Ishikawa (cell line): ENCODE data around the gene FXR2.

Experiments used
- CEBPB ChIP-seq: IDR thresholded peaks from 2 replicates; pipeline ENCODE4 v1.6.1; 2012
- CREB1 ChIP-seq: IDR thresholded peaks from 2 replicates; pipeline ENCODE4 v1.6.1; 2012; ENCODE audit warnings: low read depth
- EGR1 ChIP-seq: IDR thresholded peaks from 2 replicates; pipeline ENCODE4 v1.6.1; 2012
- EP300 ChIP-seq: IDR thresholded peaks from 2 replicates; pipeline ENCODE4 v1.6.1; 2012; ENCODE audit warnings: borderline replicate concordance
- FOXM1 ChIP-seq: IDR thresholded peaks from 2 replicates; pipeline ENCODE4 v1.6.1; 2012; ENCODE audit warnings: low read depth, borderline replicate concordance
- MAX ChIP-seq: IDR thresholded peaks from 2 replicates; pipeline ENCODE4 v1.6.1; 2012
- NFIC ChIP-seq: IDR thresholded peaks from 2 replicates; pipeline ENCODE4 v1.6.1; 2012
- RAD21 ChIP-seq: IDR thresholded peaks from 2 replicates; pipeline ENCODE4 v1.6.1; 2012; ENCODE audit warnings: low read depth
- TAF1 ChIP-seq: IDR thresholded peaks from 2 replicates; pipeline ENCODE4 v1.6.1; 2012; ENCODE audit warnings: low read depth, mild to moderate bottlenecking
- TCF12 ChIP-seq: IDR thresholded peaks from 2 replicates; pipeline ENCODE4 v1.6.1; 2012; ENCODE audit warnings: low read depth
- USF1 ChIP-seq: IDR thresholded peaks from 2 replicates; pipeline ENCODE4 v1.6.1; 2012
- YY1 ChIP-seq: IDR thresholded peaks from 2 replicates; pipeline ENCODE4 v1.6.1; 2012; ENCODE audit warnings: low read depth
- ZBTB7A ChIP-seq: IDR thresholded peaks from 2 replicates; pipeline ENCODE4 v1.6.1; 2012; ENCODE audit warnings: low read depth
- TF ChIP-seq, protein P1 (sequence below): IDR thresholded peaks from 2 replicates; pipeline ENCODE4 v1.6.1; 2012; ENCODE audit warnings: low read depth, mild to moderate bottlenecking

Gene FXR2

DNA sequence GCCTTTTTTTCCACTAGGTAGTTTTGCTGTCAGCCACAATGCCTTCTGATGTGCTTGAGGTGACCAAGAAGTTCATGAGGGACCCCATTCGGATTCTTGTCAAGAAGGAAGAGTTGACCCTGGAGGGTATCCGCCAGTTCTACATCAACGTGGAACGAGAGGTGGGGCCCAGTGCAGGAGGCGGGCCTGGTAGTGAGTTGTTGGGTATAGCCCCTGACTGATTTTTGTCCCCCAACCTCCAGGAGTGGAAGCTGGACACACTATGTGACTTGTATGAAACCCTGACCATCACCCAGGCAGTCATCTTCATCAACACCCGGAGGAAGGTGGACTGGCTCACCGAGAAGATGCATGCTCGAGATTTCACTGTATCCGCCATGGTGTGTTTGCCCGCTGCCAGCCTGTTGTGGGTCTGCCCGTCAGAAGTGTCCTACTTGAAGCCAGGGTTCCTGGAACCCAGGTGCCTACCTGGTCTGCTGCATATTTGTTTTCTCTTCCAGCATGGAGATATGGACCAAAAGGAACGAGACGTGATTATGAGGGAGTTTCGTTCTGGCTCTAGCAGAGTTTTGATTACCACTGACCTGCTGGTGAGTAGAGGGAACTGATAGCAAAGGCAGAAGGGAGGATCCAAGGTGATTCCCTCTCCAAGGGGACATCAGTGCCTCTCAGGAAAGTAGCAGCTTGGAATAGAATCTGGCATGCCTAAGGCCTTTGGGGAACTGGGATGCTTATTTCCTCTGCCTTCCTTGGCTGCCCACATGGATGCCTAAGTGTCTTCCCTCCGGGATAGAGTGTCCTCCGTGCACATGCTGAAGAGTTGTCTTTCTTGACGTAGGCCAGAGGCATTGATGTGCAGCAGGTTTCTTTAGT is 37.1 kb downstream of the FXR2 start:
- TF ChIP-seq ZBTB7A: no peak
- TF ChIP-seq USF1: no peak
- TF ChIP-seq NFIC: no peak
- no peak for TF ChIP-seq TAF1
- no peak for TF ChIP-seq YY1
- TF ChIP-seq, protein P1, sequence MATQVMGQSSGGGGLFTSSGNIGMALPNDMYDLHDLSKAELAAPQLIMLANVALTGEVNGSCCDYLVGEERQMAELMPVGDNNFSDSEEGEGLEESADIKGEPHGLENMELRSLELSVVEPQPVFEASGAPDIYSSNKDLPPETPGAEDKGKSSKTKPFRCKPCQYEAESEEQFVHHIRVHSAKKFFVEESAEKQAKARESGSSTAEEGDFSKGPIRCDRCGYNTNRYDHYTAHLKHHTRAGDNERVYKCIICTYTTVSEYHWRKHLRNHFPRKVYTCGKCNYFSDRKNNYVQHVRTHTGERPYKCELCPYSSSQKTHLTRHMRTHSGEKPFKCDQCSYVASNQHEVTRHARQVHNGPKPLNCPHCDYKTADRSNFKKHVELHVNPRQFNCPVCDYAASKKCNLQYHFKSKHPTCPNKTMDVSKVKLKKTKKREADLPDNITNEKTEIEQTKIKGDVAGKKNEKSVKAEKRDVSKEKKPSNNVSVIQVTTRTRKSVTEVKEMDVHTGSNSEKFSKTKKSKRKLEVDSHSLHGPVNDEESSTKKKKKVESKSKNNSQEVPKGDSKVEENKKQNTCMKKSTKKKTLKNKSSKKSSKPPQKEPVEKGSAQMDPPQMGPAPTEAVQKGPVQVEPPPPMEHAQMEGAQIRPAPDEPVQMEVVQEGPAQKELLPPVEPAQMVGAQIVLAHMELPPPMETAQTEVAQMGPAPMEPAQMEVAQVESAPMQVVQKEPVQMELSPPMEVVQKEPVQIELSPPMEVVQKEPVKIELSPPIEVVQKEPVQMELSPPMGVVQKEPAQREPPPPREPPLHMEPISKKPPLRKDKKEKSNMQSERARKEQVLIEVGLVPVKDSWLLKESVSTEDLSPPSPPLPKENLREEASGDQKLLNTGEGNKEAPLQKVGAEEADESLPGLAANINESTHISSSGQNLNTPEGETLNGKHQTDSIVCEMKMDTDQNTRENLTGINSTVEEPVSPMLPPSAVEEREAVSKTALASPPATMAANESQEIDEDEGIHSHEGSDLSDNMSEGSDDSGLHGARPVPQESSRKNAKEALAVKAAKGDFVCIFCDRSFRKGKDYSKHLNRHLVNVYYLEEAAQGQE: no peak
- no peak for TF ChIP-seq TCF12
- TF ChIP-seq RAD21: no peak
- no peak for TF ChIP-seq EP300
- TF ChIP-seq MAX: no peak
- TF ChIP-seq EGR1: no peak
- TF ChIP-seq CREB1: no peak
- TF ChIP-seq CEBPB: no peak

DNA sequence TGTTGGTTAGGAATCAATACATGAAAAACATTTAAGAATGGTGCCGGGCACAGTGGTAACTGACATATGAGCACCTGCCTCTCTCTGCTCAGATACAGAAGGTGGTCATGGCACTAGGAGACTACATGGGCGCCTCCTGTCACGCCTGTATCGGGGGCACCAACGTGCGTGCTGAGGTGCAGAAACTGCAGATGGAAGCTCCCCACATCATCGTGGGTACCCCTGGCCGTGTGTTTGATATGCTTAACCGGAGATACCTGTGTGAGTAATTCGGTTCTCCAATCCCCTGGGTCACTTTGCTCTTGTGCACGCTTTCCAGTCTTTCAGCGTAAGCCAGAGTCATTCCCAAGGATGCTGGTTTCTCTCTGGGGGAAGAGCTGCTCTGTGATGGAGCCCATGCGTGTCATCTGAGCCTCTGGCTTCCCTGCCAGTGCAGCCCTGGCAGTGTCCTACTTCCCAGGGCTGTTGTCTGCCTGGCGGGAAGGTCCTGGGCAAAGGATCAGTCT is 38.2 kb downstream of the FXR2 start:
- TF ChIP-seq FOXM1 (no peak), ZBTB7A (no peak), USF1 (no peak), RAD21 (no peak), EGR1 (no peak)
- TF ChIP-seq, protein P1: no peak

DNA sequence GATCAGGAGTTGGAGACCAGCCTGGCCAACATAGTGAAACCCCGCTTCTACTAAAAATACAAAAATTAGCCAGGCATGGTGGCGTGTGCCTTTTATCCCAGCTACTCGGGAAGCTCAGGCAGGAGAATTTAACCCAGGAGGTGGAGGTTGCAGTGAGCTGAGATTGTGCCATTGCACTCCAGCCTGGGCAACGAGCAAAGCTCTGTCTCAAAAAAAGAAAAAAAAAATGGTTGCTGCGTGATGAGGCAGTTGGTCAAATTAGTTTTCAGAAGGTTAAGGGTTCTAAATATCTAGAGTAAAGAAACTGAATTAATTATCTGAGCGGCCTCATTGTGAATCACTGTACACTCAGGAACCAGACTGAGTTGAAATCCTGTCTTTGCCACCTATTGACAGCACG is 38.7 kb downstream of the FXR2 start:
- TF ChIP-seq NFIC: no peak
- TF ChIP-seq YY1: no peak
- TF ChIP-seq, protein P1: no peak
- no peak for TF ChIP-seq USF1

DNA sequence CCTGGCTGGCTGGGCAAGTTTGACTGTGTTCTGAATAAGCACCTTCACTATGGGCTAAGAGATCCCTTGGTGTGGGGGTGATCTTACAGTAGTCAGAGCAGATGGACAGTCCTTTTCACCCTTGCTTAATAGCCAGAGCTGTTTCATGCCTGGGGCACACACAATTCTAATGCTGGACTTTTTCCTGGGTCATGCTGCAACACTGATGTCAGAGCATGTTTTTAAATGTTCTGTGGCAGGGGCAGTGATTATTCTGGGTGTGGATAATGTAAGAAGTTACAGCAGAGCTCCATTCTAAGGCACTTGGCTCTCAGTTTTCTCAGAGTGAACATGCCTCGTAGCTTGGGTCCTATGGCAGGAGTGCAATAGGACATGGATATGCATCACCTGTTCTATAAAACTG is 39.2 kb downstream of the FXR2 start:
- no peak for TF ChIP-seq NFIC
- TF ChIP-seq EP300: no peak
- TF ChIP-seq MAX: no peak
- no peak for TF ChIP-seq EGR1
